HT1080 (cell line): ENCODE measurements around the gene PNKP. TPM values are rescaled to one million over a fixed set of nuclear protein-coding genes. Genes with fewer than 3 reads are reported as not detected.
A peak's percentile ranks its signal among the peaks of the same experiment; 100 is the strongest.

ENCODE experiments used
- DNase-seq: peaks from one replicate; pipeline ENCODE4 v3.0.0-alpha.2; 2015; ENCODE audit warnings: low read depth
- total RNA-seq: library from RNA; depleted of rRNA; stranded (reverse); fragments of >200 nt; shearing (Covaris generic); gene quantifications from 2 replicates; pipeline ENCODE4 v1.2.3, GENCODE V29; 2014

PNKP gene
- total RNA-seq, 1 experiment from 2014 or later, result 57.2 TPM

DNA sequence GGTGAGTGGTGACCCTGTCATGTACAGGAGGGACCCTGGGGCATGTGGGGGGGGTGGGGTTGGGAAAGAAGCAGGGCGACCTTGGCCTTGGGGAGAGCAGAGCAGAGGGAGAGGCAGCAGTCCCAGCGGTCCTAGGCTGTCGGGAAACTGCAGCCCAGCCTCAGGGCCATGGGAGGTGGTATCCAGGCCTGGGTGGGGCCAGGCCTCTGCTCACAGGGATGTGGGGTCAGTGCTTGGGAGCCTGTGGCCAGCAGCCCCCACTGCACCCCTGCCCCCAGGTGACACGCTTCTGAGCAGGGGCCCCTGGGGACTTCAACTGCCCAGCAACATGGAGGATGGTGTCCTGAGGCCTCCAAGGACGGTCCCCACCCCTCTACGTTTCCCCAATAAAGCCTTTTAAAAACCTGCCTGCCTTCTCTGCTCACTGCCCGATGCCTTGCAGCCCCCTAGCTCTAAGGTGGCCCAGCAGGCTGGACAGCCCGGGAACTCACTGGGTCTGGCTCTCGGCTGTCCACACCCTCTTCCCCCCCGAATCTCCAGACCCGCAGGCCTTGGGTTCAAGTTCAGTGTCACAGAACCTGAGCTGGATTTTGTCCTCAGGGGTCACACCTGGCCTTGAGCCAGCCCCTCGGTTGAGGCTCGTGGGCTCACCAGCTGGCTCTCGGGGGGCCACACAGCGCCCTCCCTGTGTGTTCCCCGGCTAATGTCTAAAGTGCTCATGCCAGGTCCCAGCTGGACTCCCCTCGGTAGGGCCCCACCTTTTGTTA is 6.9 kb downstream of the PNKP start:
- DNase-seq, result no peak

DNA sequence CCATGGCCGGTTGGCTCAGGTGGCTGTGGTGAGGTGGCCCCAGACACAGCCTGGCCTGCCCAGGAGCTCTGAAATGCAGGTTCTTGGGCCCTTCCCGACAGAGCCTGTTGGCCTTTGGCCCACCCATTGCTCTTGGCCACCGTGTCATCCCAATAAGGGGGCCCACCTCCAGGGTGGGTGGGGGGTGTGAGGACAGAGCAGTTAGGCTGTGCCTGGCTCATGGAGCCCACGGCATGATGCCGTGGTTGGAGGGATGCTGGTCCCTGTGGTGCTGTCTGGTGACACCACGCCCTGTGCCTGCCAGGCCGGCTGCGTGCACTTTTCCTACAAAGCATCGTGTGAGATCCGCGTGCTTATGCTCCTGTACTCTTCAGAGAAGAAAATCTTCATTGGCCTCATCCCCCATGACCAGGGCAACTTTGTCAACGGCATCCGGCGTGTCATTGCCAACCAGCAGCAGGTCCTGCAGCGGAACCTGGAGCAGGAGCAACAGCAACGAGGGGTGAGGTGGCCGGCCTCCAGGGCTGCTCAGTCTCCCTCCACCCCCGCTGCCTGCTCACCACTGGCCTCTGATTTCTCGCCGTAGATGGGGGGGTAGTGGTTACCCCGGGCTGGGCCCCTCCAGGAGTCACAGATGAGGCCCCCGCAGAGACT is 7.6 kb downstream of the PNKP start:
- DNase-seq, result no peak

DNA sequence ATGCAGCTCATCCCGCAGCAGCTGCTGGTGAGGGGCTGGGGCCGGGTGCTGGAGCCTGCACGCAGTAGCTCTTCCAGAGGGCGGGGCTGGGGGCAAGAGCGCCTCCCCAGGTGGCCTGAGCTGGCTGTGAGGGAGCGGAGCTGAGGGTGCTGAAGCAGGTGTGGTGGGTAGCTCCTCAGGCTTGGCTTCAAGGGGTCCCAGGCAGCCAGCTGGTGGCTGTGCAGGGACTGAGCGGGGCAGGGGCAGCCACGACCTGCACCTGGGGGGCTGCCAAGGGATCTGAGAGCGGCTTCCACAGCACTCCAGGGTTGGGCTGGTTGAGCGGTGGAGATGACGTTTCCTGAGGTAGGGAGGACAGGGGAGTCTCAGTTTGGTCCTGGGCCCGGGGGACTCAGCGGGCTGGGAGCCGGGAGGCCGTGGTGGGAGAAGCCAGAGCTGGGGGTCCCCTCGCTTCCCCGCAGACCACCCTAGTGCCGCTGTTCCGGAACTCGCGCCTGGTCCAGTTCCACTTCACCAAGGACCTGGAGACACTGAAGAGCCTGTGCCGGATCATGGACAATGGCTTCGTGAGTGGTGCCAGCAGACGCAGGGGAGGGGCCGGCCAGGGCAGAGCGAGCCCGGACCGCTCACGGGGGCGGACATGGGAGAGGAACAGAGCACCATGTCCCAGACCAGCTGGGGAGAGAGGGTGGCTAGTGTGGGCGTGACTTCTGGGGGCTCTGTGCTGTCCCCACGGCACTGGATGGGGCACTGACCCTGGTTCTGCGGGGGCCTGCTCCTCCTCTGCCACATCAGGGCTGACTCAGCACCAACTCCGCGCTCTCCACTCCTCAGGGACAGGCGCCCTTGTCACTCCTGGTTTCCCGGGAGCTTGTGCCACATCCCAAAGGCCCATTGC is 9.0 kb downstream of the PNKP start:
- no peak for DNase-seq

DNA sequence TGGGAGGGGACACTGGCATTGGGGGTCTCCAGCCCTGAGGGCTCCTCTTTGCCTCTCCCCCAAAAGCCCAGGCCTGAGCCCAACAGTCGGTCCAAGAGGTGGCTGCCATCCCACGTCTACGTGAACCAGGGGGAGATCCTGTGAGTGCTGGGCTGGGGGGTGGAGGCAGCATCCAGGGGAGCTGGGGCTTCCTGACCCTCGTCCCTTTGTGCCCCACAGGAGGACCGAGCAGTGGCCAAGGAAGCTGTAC is 9.6 kb downstream of the PNKP start:
- DNase-seq, result no peak

DNA sequence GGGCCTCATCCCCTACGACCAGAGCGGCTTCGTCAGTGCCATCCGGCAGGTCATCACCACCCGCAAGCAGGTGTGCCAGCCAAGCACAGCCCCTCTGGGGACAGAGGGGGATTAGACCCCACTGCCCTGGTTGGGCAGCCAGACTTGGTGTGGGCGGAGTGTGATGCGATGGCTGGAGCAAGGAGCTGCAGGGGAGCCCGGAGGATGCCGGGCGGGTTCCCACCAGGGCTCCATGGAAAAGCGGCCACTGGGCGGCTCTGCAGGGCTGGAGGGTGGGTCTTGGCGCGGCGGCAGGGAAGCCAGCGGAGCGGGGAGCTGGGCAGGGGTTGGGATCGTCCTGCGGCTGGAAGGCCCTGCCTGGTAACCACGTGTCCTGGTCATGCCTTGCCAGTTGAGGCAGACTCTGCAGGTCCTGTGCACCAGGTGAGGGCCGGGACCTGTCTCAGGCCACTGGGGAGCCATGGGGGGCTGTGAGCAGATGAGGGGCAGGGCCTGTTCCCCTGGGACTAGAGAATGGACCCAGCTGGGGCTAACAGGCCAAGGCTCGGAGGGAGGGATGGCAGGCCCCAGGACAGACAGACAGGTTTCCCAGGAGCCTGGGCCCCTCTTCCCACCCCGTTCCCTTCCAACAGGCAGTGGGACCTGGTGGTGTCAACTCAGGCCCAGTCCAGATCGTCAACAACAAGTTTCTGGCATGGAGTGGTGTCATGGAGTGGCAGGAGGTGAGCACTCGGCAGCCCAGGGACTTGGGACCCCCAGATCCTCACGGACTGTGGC is 10.1 kb downstream of the PNKP start:
- DNase-seq, result no peak

DNA sequence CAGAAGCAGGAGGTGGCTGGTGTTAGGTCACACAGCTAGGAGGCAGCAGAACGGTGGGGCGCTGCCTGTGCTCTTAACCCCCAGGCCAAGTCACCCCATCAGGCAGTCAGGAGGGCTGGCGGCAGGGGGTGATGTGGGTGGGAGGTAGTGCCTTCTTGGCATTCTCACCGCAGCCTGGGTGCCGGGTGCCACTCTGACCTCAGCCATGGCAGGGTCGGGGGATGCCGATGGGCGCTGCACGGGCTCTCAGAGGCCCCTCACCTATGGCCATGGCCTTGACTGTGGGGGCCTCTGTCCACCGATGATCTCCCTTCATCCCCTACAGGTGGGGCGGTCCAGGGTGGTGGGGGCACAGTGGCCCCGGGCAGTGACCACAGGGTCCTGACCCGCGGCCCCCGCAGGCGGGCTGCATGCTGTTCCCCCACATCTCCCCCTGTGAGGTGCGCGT is 10.8 kb downstream of the PNKP start:
- DNase-seq, result no peak

DNA sequence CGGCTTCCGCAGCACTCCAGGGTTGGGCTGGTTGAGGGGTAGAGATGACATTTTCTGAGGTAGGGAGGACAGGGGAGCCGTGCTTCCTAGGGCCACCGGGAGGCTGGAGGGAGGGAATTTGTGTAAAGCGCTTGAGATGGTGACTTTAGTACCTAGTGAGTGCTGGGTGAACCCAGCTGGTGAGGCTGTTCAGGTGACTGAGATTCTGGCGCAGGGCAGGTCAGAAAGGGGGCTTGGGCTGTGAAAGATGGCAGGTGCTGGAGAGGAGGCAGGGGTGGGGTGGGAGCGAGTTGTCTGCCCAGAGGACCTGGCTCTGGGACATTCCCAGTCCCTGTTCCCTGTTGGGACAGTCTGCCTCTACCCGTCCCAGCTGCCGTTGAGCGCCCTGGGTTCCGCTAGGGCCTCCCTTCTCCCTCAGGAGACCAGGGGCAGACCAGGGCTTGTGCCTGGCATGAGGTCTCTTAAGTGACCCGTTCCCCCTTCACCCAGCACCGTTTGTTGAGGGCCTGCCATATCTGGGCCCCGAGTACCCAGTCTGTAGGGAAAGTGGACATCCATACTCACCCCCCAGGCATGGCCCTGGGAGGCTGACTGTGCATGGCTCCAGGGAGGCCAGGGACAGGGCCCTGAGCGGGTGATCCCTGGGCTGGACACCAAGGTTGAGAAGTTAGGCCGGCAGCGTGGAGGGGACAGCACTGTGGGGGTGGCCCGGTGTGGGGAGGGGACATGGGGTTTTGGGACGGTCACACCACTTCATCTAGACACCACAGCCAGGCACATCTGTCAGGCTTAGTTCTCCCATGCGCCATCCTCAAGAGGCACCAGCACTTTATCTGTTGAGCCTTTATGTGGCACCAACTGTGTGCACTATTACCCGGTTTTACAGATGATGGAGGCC is 11.5 kb downstream of the PNKP start:
- no peak for DNase-seq

DNA sequence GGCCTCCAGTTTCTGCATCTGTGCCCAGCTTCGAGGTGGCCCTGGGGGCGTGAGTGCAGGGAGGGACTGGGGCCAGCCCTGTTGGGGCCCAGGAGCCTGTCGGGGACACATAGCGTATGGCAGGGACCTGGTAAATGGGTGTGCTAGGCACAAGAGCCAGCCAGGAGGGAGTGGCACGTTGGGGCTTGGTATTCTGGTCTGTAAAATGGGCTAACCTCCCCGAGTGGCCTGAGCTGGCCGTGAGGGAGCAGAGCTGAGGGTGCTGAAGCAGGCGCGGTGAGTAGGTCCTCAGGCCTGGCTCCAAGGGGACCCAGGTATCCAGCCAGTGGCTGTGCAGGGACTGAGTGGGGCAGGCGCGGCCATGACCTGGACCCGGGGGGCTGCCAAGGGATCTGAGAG is 12.1 kb downstream of the PNKP start:
- DNase-seq, result no peak

DNA sequence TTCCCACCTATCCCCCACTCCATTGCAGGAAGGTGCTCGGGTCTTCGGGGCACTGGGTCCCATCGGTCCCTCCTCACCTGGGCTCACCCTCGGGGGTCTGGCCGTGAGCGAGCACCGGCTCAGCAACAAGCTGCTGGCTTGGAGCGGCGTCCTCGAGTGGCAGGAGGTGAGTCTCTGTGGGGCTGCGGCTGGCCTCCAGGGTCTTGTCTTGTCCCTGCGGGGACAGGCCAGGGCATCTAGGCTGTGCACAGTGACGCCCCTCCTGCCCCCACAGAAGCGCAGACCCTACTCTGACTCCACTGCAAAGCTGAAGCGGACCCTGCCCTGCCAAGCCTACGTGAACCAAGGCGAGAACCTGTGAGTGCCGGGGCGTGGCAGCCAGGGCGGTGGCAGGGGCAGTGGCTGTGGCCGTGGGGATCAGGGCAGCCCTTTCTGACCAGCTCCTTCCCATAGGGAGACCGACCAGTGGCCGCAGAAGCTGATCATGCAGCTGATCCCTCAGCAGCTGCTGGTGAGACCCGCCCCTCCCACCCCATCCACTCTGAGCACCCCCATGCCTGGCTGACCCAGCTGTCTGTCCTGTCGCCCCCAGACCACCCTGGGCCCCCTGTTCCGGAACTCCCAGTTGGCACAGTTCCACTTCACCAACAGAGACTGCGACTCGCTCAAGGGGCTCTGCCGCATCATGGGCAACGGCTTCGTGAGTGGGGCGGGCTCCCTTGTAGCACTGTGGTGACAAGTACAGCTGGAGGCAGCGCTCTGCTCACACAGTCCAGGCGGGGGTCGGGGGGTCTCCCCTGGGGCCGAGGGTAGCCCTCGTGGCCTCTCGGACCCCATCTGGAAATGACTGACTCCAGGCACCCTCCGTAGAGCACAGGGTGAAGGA is 12.8 kb downstream of the PNKP start:
- DNase-seq, result no peak

DNA sequence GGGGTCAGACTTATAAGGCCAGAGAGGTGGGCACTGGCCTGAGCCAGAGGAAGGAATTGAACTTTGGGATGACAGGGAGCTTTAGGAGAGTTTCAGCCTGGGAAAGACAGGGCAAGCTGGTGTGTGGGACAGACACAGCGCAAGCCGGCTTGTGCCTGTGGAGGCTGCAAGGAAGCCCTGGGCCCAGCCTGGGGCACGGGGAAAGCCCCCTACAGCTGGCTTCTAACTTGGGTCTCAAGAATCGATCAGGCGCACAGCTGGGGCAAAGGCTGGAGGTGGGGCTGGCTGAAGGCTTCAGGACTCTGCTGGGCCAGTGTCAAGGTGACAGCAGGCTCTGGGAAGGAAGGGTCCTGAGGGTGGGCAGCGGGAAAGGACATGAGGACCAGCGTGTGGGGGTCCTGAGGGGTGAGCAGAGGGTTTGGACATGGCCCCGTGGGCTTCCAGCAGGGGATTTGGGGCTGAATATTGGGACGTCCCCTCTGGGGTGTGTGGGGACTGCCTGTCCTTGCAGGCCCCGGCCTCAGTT is 13.5 kb downstream of the PNKP start:
- DNase-seq, result no peak

DNA sequence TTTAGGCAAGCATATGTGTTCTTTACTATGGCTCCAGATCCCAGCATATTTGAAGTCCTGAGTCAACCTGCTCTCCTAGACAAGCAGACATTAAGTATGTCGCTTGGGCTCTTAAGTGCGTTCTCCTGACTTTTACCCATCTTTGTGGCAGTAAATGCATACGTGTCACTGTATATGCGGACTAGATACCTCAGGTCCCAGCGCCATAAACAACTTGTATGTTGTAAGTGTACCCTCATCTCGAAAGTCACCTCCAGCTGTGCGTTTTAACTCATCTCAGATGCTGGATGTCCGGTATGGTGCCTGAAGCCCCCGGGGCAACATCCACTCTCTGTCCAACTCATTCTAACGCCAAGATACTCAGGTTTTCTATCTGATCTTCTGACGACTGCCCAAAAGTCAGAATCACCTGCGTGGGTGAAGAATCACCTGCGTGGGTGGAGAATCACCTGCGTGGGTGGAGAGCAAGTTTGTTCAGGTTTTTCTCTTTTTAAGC is 14.7 kb downstream of the PNKP start:
- no peak for DNase-seq

DNA sequence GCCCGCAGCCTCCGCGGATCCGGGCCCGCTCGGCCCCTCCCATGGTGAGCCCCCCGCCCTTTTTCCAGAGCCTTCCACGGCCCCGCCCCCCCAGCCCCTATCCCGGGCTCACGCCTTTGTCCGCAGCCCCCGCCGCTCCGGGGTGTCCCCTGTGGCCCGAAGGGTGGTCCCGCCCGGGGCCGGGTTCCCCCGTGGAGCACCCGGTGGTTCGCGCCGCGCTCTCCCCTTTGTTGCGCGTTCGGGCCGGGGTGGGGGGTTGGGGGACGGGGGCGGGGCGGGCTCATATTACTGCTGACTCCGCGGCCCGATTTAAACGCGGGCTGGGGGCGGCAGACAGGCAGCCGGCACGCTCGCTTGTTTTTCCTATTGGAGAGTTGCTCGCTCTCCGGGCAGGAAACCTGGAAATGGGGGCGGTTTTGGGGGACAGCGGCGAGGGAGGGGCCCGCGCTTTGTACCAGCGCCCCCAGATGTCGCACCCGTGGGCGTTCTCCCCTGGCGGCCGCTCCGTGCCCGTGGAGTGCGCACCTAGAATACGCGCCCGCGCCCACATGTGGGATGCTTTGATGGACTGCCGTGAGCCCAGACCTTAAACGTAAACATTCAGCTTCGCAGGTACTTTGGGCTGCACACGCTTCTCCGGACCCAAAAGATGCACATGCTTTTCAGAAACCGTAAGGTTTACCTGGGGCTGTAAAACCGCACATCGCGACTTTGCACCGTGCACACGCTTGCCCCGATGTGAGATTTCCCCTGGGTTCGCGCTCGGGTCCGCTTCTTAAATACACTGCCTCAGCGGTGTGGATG is 15.7 kb downstream of the PNKP start:
- DNase-seq, result no peak

DNA sequence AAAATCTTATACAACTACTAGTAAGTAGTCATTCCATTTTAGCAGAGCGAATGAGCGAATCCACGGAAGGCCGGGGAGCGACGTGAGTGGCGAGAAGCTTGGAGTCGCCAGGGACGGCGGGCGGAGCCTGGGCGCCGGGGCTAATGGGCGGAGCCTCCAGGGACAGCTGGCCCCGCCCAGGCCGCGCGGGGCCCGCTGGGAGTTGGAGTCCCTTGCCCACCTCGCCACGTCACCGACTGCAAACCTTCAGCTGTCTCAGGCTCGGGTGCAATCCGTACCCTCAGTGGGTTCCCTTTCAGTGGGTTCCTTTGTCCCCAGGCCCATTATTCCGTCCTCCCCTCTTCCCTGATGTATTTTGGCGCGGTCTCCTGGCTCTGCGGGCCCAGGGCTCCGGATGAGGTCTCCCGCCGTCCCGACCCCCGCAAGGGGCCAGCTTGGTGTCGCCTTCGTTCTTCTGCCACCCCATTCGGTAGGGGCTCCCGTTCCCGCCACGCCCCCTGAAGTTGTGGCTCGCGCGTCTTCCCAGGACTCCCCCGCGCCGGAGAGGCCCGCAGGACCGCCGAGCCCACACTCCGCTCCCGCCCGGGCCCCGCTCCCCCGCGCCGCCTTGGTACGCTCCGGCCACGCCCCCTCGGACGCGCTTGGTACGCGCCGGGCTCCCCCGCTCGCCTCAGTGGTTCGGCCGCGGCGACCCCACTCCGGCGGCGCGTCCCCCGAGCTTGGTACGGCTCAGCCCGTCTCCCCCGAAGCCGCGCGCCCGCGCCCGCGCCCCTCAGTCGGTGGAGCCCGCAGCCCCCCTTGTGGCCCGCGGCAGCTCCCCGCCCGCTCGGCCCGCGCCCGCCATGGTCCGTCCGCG is 16.7 kb downstream of the PNKP start, which contains the start of gene PTOV1:
Gene PTOV1 (plus strand): TSS at position 673 of the 856 bp plus-strand sequence.
- peak; percentile 88 for DNase-seq

DNA sequence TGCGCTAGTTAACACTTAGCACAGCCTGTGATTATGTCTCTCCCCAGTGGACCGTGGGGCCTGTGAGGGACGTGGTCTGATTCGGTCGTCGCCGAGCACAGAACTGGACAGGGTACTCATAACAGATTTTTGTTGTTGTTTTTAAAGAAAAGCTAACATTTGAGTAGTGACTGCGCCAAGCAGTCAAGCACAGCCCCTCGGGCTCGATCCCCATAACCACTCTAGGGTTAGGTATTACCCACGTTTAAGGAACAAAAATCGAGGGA is 17.2 kb downstream of the PNKP start:
- no peak for DNase-seq

DNA sequence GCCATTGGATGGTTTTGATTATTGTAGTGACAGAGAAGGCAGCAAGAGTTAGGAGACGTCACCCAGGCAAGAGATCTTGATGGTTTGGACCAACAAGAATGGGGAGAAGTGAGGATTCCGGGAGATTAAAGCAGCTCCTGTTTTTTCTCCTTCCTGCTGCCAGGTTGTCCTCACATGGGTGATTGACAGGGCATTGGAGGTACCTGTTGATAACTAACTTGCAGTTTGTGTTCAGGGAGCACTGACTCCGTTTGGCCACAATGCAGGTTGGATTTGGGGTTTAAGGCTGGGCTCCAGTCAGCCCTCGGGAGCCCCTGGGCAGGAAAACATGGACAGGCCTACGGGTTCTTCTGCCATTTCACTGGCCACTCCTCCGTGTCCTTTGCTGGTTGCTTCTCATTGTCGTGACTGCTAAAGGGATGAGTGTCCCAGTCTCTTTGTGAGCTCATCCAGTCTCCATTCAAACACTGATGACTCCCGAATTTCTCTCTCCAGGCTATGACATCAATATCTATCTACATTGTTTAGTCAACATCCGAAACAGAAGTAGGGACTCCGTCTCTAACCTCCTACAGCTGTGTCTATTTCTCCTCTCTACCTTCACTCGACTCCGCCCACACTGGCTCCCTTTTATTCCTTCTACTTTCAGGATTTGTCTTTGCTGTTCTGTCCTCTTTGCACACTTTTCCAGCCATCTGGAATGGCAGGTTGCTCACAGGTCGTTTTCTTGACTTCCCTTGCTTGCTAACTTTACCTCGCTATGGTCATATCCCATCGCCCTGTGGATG is 17.7 kb downstream of the PNKP start:
- no peak for DNase-seq

DNA sequence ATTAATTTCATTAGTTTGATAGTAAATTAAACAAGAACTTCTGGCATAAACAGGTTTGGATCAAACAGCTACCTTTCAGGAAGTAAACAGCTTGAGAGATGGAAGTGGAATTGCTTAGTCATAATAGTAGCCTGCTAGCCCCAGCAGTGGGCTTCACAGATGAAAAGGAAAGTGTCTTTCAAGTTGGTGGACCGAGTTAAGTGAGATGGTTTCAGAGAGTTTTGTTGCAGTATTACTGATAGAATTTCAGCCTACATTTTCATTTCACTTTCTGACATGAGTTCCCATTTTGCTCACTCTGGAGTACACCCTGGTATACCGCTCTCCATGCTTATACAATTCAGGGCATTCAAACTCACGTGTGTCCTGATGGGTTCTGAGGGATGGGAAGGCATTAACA is 18.4 kb downstream of the PNKP start:
- no peak for DNase-seq
